SK-N-MC (cell line): ENCODE results near the gene BRWD1.
A peak's percentile ranks its signal among the peaks of the same experiment; 100 is the strongest.
"Not testable (repeated sequence)": the region's sequence is repeated elsewhere in the genome, so short reads cannot be mapped to it uniquely, and the experiment has no call there.

Source experiments
- DNase-seq: peaks from one replicate; pipeline ENCODE4 v3.0.0-alpha.2; 2011; ENCODE audit warnings: low read depth, low spot score
- H3K27ac ChIP-seq: fragments of 200-600 bp; sonication (generic); 2 replicates; pipeline ENCODE4 v1.5.1; 2016; ENCODE audit warnings: mixed run types
- H3K36me3 ChIP-seq: fragments of 200-600 bp; sonication (generic); 2 replicates; pipeline ENCODE4 v1.6.1; 2017; ENCODE audit warnings: antibody characterized with exemption, low read length, mixed read lengths; ENCODE audit not compliant: insufficient read depth
- H3K4me3 ChIP-seq: fragments of 200-600 bp; sonication (generic); 2 replicates; pipeline ENCODE4 v1.5.1; 2016
- H3K9ac ChIP-seq: fragments of 200-600 bp; sonication (generic); 2 replicates; pipeline ENCODE4 v1.8.0; 2017; ENCODE audit warnings: mixed run types, mixed read lengths; ENCODE audit not compliant: insufficient read length
- H3K9me3 ChIP-seq: fragments of 200-600 bp; sonication (generic); 2 replicates; pipeline ENCODE4 v1.6.1; 2017; ENCODE audit warnings: low read depth, mild to moderate bottlenecking, antibody characterized with exemption, low read length, moderate library complexity, mixed read lengths
- EZH2 ChIP-seq: fragments of 200-600 bp; sonication (generic); IDR thresholded peaks from one replicate; pipeline ENCODE4 v1.6.1; 2017; ENCODE audit warnings: antibody characterized with exemption
- FOXP2 ChIP-seq: optimal IDR thresholded peaks from 2 replicates; pipeline ENCODE3; 2011; ENCODE audit warnings: mild to moderate bottlenecking, moderate library complexity; ENCODE audit not compliant: insufficient read depth; ENCODE audit errors: extremely low read length, control extremely low read depth
- POLR2AphosphoS5 ChIP-seq: IDR thresholded peaks from 2 replicates; pipeline ENCODE4 v1.6.1; 2012; ENCODE audit warnings: mild to moderate bottlenecking, low read depth, low read length, borderline replicate concordance

Gene BRWD1

GRCh38 chr21:39137248-39138178, 175.9 kb downstream of the BRWD1 start:
- Histone ChIP-seq H3K9ac (peak overlapping the region; percentile 23), H3K27ac (peak overlapping the region; percentile 48), H3K9me3 (no peaks in the 10 kb centered on the region), H3K36me3 (no peaks in the 10 kb centered on the region), H3K4me3 (no peak overlapping the region; the same call in 1 of the 2 replicates)
- peak; percentile 1 for DNase-seq
- TF ChIP-seq EZH2 (no peak), FOXP2 (no peak), POLR2AphosphoS5 (no peak)

GRCh38 chr21:39136711-39137110, 176.7 kb downstream of the BRWD1 start:
- DNase-seq, result no peak

GRCh38 chr21:39136138-39136537, 177.3 kb downstream of the BRWD1 start:
- H3K4me3 ChIP-seq, H3K27ac ChIP-seq, H3K36me3 ChIP-seq, H3K9me3 ChIP-seq, H3K9ac ChIP-seq: not testable (repeated sequence)
- peak; percentile 22 for DNase-seq

More at GRCh38 chr21:39136711-39137110, 176.7 kb downstream of the BRWD1 start:
- H3K27ac ChIP-seq, result peak overlapping the region; percentile 48; the same call in 1 of the 2 replicates
- no peaks in the 10 kb centered on the region for H3K9me3 ChIP-seq
- H3K4me3 ChIP-seq, result no peak overlapping the region
- TF ChIP-seq POLR2AphosphoS5, result no peak
- no peak overlapping the region for H3K9ac ChIP-seq
- H3K36me3 ChIP-seq, result no peaks in the 10 kb centered on the region

GRCh38 chr21:39134288-39134810, 179.1 kb downstream of the BRWD1 start:
- Histone ChIP-seq H3K36me3 (no peaks in the 10 kb centered on the region), H3K4me3 (no peak overlapping the region), H3K27ac (no peak overlapping the region), H3K9me3 (no peaks in the 10 kb centered on the region), H3K9ac (no peak overlapping the region)
- TF ChIP-seq FOXP2 (no peak), POLR2AphosphoS5 (no peak), EZH2 (no peak)
- no peak for DNase-seq
